Naive B cell (primary cell): ENCODE data around the gene PANX3. TPM values are rescaled to one million over a fixed set of nuclear protein-coding genes. Genes with fewer than 3 reads are reported as not detected.
A peak's percentile ranks its signal among the peaks of the same experiment; 100 is the strongest.
"Not testable (repeated sequence)": the region's sequence is repeated elsewhere in the genome, so short reads cannot be mapped to it uniquely, and the experiment has no call there.

Experiments used
- ATAC-seq, 2 donors: fragments of 150-1000 bp; cut with Tn5 transposase; 2 replicates each; pipeline ENCODE4 v1.10.0; 2021; ENCODE audit warnings: low read depth in 2 of 2, mild to moderate bottlenecking in 2 of 2, moderate library complexity in 2 of 2
- DNase-seq: peaks from one replicate; pipeline ENCODE4 v3.0.0; 2022
- H3K27ac Mint-ChIP-seq, 6 donors: one replicate each; pipeline ENCODE4 v1.8.0; 2020 to 2022; ENCODE audit warnings: mild to moderate bottlenecking in 6 of 6, mixed read lengths in 6 of 6, moderate library complexity in 5 of 6, inconsistent platforms in 2 of 6
- H3K27me3 Mint-ChIP-seq, 3 donors: one replicate each; pipeline ENCODE4 v1.8.0; 2021 to 2022; ENCODE audit warnings: mixed read lengths in 3 of 3, mild to moderate bottlenecking in 1 of 3
- H3K36me3 Mint-ChIP-seq, 2 donors: one replicate each; pipeline ENCODE4 v1.8.0; 2020 to 2022; ENCODE audit warnings: mixed read lengths in 2 of 2, inconsistent platforms in 1 of 2, mild to moderate bottlenecking in 1 of 2
- H3K4me1 Mint-ChIP-seq, 3 donors: one replicate each; pipeline ENCODE4 v1.8.0; 2020 to 2022; ENCODE audit warnings: mixed read lengths in 3 of 3, inconsistent platforms in 1 of 3, mild to moderate bottlenecking in 1 of 3, moderate library complexity in 1 of 3
- H3K4me3 Mint-ChIP-seq, 8 donors: one replicate each; pipeline ENCODE4 v1.8.0; 2020 to 2022; ENCODE audit warnings: mild to moderate bottlenecking in 8 of 8, mixed read lengths in 8 of 8, moderate library complexity in 8 of 8, inconsistent platforms in 2 of 8
- H3K9me3 Mint-ChIP-seq, 7 donors: one replicate each; pipeline ENCODE4 v1.8.0; 2020 to 2022; ENCODE audit warnings: mixed read lengths in 7 of 7, mild to moderate bottlenecking in 5 of 7, inconsistent platforms in 2 of 7, moderate library complexity in 1 of 7
- polyA plus RNA-seq, 6 donors: library from polyadenylated mRNA; unstranded; fragments of 300-500 nt; fragmentation: Illumina TruSeq; gene quantifications; one replicate each; pipeline ENCODE4 v1.2.3, GENCODE V29; 2021; ENCODE audit warnings: low read depth in 6 of 6

The PANX3 gene
- polyA plus RNA-seq, 6 donors from 2014 or later: not detected

DNA sequence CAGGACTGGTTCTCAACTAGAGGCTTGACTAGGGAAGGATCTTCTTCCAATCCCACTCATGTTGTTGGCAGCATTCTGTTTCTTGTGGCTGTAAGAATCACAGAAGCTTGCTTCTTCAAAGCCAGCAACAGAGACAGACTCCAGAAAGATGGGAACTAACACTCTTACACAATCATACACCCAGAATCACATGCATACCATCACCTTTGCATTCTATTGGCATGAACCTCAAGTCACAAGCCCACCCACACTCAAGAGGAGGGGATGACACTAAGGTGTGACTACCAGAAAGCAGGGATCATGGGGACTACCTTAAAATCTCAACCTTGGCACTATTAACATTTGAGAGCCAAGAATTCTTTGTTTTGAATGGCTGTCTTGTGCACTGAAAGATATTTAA, 13.6 kb upstream of the PANX3 start:
- ATAC-seq (no peak), DNase-seq (no peak)
- Mint-ChIP-seq H3K27ac (no peak overlapping the region), H3K4me1 (no peaks in the 10 kb centered on the region), H3K27me3 (peaks cover 54 to 59% (median 55%) of the 10 kb centered on the region in 3 donors), H3K36me3 (no peaks in the 10 kb centered on the region), H3K4me3 (no peak overlapping the region), H3K9me3 (peaks cover 0 to 14% (median 1%) of the 10 kb centered on the region in 7 donors)

- DNase-seq (no peak), ATAC-seq (no peak)
- H3K9me3 Mint-ChIP-seq: peaks cover 0 to 14% (median 1%) of the 10 kb centered on the region in 7 donors
- peaks cover 46 to 51% (median 50%) of the 10 kb centered on the region in 3 donors for H3K27me3 Mint-ChIP-seq
- peaks cover 1 to 3% (median 2%) of the 10 kb centered on the region in 3 donors for H3K4me1 Mint-ChIP-seq
- H3K4me3 Mint-ChIP-seq: no peak overlapping the region
- H3K27ac Mint-ChIP-seq: peak overlapping the region in 1 of 6 donors; percentile 32
- H3K36me3 Mint-ChIP-seq: no peaks in the 10 kb centered on the region
These were observed 10.5 kb upstream of the PANX3 start for GRCh38 chr11:124600621-124601320.

- Mint-ChIP-seq H3K36me3 (no peaks in the 10 kb centered on the region), H3K4me3 (no peak overlapping the region), H3K27me3 (peaks cover 35 to 42% (median 38%) of the 10 kb centered on the region in 3 donors), H3K4me1 (peaks cover 3 to 6% (median 5%) of the 10 kb centered on the region in 3 donors), H3K9me3 (peaks cover 0 to 14% (median 1%) of the 10 kb centered on the region in 7 donors), H3K27ac (no peak overlapping the region)
- ATAC-seq: no peak
- no peak for DNase-seq
These were observed 9.0 kb upstream of the PANX3 start for GRCh38 chr11:124602193-124602592.

- peaks cover 29 to 36% (median 33%) of the 10 kb centered on the region in 3 donors for H3K27me3 Mint-ChIP-seq
- H3K4me3 Mint-ChIP-seq, DNase-seq, H3K4me1 Mint-ChIP-seq, ATAC-seq, H3K36me3 Mint-ChIP-seq: not testable (repeated sequence)
- H3K9me3 Mint-ChIP-seq: peaks cover 0 to 14% (median 1%) of the 10 kb centered on the region in 7 donors
- peak overlapping the region in 1 of 6 donors; percentile 32 for H3K27ac Mint-ChIP-seq
These were observed 8.5 kb upstream of the PANX3 start for GRCh38 chr11:124602723-124603122.

GRCh38 chr11:124605719-124606118, 5.5 kb upstream of the PANX3 start:
- H3K27ac Mint-ChIP-seq: peak overlapping the region in 2 of 6 donors; percentile 1 to 7
- no peaks in the 10 kb centered on the region for H3K36me3 Mint-ChIP-seq
- H3K4me1 Mint-ChIP-seq: peaks cover 3 to 6% (median 5%) of the 10 kb centered on the region in 3 donors
- no peak overlapping the region for H3K4me3 Mint-ChIP-seq
- peak; percentile 25 to 58 for ATAC-seq
- no peak for DNase-seq
- no peaks in the 10 kb centered on the region for H3K9me3 Mint-ChIP-seq
- peaks cover 10 to 17% (median 16%) of the 10 kb centered on the region in 3 donors for H3K27me3 Mint-ChIP-seq

- H3K4me1 Mint-ChIP-seq: peaks cover 3 to 6% (median 5%) of the 10 kb centered on the region in 3 donors
- no peak for DNase-seq
- no peak overlapping the region for H3K4me3 Mint-ChIP-seq
- H3K9me3 Mint-ChIP-seq: no peaks in the 10 kb centered on the region
- no peak overlapping the region for H3K27ac Mint-ChIP-seq
- no peak for ATAC-seq
- no peaks in the 10 kb centered on the region for H3K36me3 Mint-ChIP-seq
- peaks cover 0 to 7% (median 0%) of the 10 kb centered on the region in 3 donors for H3K27me3 Mint-ChIP-seq
These were observed 3.1 kb upstream of the PANX3 start for GRCh38 chr11:124608147-124608546.

GRCh38 chr11:124610295-124610694, 933 bp upstream of the PANX3 start:
- Mint-ChIP-seq H3K9me3 (no peaks in the 10 kb centered on the region), H3K27me3 (peaks cover 6 to 22% (median 13%) of the 10 kb centered on the region in 3 donors), H3K4me1 (peaks cover 3 to 5% (median 4%) of the 10 kb centered on the region in 3 donors), H3K4me3 (no peak overlapping the region), H3K36me3 (no peaks in the 10 kb centered on the region), H3K27ac (no peak overlapping the region)
- no peak for ATAC-seq
- DNase-seq: no peak

GRCh38 chr11:124612045-124612444, 817 bp downstream of the PANX3 start:
- no peaks in the 10 kb centered on the region for H3K4me1 Mint-ChIP-seq
- H3K4me3 Mint-ChIP-seq: no peak overlapping the region
- no peak for ATAC-seq
- no peak overlapping the region for H3K27ac Mint-ChIP-seq
- no peaks in the 10 kb centered on the region for H3K9me3 Mint-ChIP-seq
- DNase-seq: no peak
- no peaks in the 10 kb centered on the region for H3K36me3 Mint-ChIP-seq
- peaks cover 8 to 32% (median 18%) of the 10 kb centered on the region in 3 donors for H3K27me3 Mint-ChIP-seq

DNA sequence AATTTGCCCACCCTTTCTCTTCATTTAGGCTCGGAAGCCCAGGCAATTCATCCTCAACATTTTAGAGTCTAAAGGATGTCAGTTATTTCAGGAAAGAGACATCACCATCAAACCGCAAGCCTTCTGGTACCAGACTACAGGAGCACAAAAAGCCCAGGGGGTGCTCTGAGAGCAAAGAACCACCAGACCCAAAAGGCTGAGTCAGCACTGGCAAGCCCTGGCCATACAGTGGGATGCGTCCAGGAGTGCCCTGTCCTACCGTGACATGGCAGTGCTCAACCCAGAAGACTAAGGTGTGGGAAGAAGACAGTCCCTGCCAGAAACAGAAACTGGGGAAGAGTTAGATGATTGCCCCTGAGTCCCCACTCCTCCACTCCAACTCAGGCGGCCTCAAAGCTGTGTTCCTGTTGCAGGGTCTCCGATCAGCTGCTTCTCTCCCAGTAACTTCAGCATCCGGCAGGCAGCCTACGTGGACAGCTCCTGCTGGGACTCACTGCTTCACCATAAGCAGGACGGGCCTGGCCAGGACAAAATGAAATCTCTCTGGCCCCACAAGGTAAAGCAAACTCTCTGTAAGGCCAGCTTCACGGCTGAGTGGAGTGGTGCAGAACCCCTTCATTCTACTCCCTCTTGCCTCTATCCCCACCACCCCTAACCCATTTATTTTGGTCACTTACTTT, 1.5 kb downstream of the PANX3 start:
- H3K4me3 Mint-ChIP-seq: no peak overlapping the region
- no peak overlapping the region for H3K27ac Mint-ChIP-seq
- ATAC-seq (no peak), DNase-seq (no peak)
- H3K27me3 Mint-ChIP-seq: peaks cover 11 to 39% (median 25%) of the 10 kb centered on the region in 3 donors
- H3K36me3 Mint-ChIP-seq: no peaks in the 10 kb centered on the region
- H3K4me1 Mint-ChIP-seq: no peaks in the 10 kb centered on the region
- H3K9me3 Mint-ChIP-seq: no peaks in the 10 kb centered on the region

DNA sequence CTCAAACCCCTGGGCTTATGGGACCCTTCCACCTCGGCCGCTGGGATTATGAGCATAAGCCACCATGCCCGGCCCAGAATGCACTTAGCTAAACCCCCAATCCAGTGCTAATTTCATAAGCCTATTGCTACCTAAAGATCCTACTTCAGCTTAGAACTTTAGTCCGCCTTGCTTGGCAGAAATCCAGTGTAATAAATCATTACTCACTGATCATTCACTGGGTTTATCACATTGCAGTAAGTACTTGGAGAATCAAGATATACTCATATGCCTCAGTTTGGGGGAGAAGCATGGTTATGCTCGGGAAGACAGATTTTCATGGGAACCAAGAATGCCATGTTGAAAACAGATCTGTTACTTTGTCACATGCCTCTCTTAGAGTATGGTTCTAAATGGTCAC, 7.6 kb downstream of the PANX3 start:
- no peaks in the 10 kb centered on the region for H3K36me3 Mint-ChIP-seq
- H3K27ac Mint-ChIP-seq: no peak overlapping the region
- DNase-seq (no peak), ATAC-seq (no peak)
- no peaks in the 10 kb centered on the region for H3K9me3 Mint-ChIP-seq
- peaks cover 13 to 16% (median 14%) of the 10 kb centered on the region in 3 donors for H3K4me1 Mint-ChIP-seq
- H3K4me3 Mint-ChIP-seq: no peak overlapping the region
- H3K27me3 Mint-ChIP-seq: peaks cover 28 to 51% (median 50%) of the 10 kb centered on the region in 3 donors

- peak within 1 kb of the TSS; percentile 90 to 99 (median 99) for H3K4me3 Mint-ChIP-seq
- ATAC-seq (peak; percentile 96 to 97), DNase-seq (peak; percentile 76)
- H3K9me3 Mint-ChIP-seq: no peaks in the 10 kb centered on the region
- H3K36me3 Mint-ChIP-seq: peaks cover 5 to 16% of the 10 kb centered on the region in 2 donors
- peaks cover 18 to 28% (median 25%) of the 10 kb centered on the region in 3 donors for H3K27me3 Mint-ChIP-seq
- peak within 1 kb of the TSS; percentile 94 to 99 (median 98) for H3K27ac Mint-ChIP-seq
- peaks cover 29 to 34% (median 29%) of the 10 kb centered on the region in 3 donors for H3K4me1 Mint-ChIP-seq
These were observed 11.6 kb downstream of the PANX3 start, which contains the start of gene TBRG1 for GRCh38 chr11:124622531-124623451. TBRG1 (plus strand) TSS chr11:124622864; CDS start chr11:124623084, 220 bp downstream.

- Mint-ChIP-seq H3K27me3 (peaks cover 8 to 16% (median 13%) of the 10 kb centered on the region in 3 donors), H3K9me3 (no peaks in the 10 kb centered on the region), H3K4me1 (peaks cover 29 to 34% (median 29%) of the 10 kb centered on the region in 3 donors), H3K27ac (peak overlapping the region in 4 of 6 donors; percentile 96 to 99 (median 98)), H3K4me3 (peak overlapping the region; percentile 90 to 99 (median 99)), H3K36me3 (peaks cover 13 to 16% of the 10 kb centered on the region in 2 donors)
- DNase-seq (no peak), ATAC-seq (no peak)
These were observed 12.8 kb downstream of the PANX3 start for GRCh38 chr11:124623861-124624525.
